Activated T-cell treated with anti-CD3 and anti-CD28 coated beads, Interleukin-2, amount 50 U/mL, for 4 hours (primary cell): Measurements from ENCODE around the gene LRTM1. TPM values are rescaled to one million over a fixed set of nuclear protein-coding genes. Genes with fewer than 3 reads are reported as not detected.

Experiments used
- ATAC-seq, 2 donors: fragments of 200-7000 bp; cut with Tn5 transposase; one replicate each; pipeline ENCODE4 v1.10.0; 2021
- DNase-seq: peaks from one replicate; pipeline ENCODE4 v3.0.0-alpha.2; 2020
- H3K27me3 Mint-ChIP-seq: one replicate; pipeline ENCODE4 v1.8.0; 2021; ENCODE audit warnings: low read depth, mixed read lengths
- H3K36me3 Mint-ChIP-seq: one replicate; pipeline ENCODE4 v1.8.0; 2022; ENCODE audit warnings: mixed read lengths; ENCODE audit not compliant: insufficient read depth
- H3K4me1 Mint-ChIP-seq: one replicate; pipeline ENCODE4 v1.8.0; 2021; ENCODE audit warnings: low read depth, mixed read lengths
- H3K4me3 Mint-ChIP-seq: one replicate; pipeline ENCODE4 v1.8.0; 2021; ENCODE audit warnings: mild to moderate bottlenecking, moderate library complexity, mixed read lengths
- H3K9me3 Mint-ChIP-seq: one replicate; pipeline ENCODE4 v1.8.0; 2021; ENCODE audit warnings: mixed read lengths
- total RNA-seq, 3 donors: library from RNA; stranded (reverse); gene quantifications; one replicate each; pipeline ENCODE4 v1.2.1, GENCODE V29; 2021

The LRTM1 gene
- total RNA-seq: not detected

DNA sequence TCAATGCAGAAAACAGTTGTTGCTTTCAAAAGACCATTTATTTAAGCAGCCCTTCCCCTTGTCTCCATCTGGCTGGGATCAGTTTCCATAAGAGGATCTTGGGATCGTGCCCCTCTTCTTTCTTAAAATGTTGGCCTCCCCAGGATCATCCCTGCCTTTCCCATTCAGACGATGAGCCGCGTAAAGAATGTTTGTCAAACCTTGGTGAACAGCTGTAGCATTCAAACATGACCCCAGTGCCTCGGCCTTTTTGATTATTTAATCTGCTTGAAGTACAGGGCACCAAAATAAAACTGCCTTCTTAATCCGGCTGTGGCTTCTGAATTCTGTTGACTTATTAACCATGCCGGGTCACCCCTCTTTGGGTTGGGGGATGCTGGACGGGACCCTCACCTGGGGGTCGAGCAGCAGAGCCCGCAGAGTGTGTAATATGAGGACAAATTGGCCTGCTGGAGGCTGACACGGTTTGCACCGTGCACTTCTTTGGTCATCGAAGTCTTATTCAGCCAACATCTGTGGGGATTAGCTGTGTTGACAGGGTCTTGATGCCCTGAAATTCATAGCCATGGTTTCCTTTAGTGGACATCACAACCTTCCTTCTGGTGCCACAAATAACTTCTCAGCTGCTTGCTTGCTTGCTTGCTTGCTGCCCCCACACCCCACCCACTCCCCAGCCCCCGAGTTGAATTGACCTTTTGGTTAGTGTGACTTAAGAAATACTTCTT is at the start of gene LRTM1:
TSS of gene LRTM1 (minus strand) at position 14 of the 725 bp plus-strand sequence. CDS start 148 bp downstream, outside the sequence.
- H3K36me3 Mint-ChIP-seq: no peaks in the 10 kb centered on the region
- no peak within 1 kb of the TSS for H3K4me3 Mint-ChIP-seq
- no peak for ATAC-seq
- peaks cover 3% of the 10 kb centered on the region for H3K9me3 Mint-ChIP-seq
- H3K4me1 Mint-ChIP-seq: no peaks in the 10 kb centered on the region
- H3K27me3 Mint-ChIP-seq: no peaks in the 10 kb centered on the region
- DNase-seq: no peak

DNA sequence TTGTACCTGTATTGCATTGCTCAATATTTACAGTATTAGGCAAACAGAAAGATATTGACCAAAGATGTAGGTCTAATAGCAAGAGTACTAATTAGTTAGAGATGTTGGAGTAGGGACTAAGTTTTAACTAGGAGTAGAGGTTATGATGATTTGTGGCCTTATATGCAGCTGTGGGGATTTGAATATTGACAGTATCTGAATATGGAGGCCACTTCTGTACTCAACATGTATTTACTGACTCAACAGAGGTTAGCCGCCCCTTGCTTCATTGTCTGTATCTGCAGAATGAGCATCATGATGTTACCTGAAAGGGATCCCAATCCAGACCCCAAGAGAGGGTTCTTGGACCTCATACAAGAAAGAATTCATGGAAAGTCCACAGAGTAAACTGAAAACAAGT is 49.6 kb upstream of the LRTM1 start:
- ATAC-seq (no peak), DNase-seq (no peak)
- Mint-ChIP-seq H3K4me1 (no peaks in the 10 kb centered on the region), H3K9me3 (peaks cover 8% of the 10 kb centered on the region), H3K4me3 (no peak overlapping the region), H3K36me3 (no peaks in the 10 kb centered on the region), H3K27me3 (no peaks in the 10 kb centered on the region)

DNA sequence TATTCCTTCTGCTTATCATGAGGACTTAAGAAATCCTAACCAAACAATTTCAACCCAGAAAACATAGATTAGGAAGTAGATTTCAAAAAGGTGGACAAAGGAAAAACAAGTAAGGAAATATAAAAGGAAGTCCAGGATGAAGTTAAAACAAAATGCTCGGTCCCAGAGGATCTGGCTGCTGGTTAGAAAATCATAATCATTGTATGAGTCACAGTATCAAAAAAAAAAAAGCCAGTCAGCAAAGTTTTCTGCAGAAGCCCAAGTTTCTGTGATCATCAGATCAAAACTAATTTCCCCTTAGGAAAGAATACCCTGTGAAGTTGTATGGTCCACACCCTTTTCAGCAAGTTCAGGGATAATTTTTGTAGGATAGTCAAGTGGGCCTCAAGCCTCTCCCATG is 43.0 kb upstream of the LRTM1 start:
- Mint-ChIP-seq H3K27me3 (no peaks in the 10 kb centered on the region), H3K4me3 (no peak overlapping the region), H3K4me1 (no peaks in the 10 kb centered on the region), H3K9me3 (peaks cover 6% of the 10 kb centered on the region), H3K36me3 (no peaks in the 10 kb centered on the region)
- no peak for ATAC-seq
- DNase-seq: no peak

DNA sequence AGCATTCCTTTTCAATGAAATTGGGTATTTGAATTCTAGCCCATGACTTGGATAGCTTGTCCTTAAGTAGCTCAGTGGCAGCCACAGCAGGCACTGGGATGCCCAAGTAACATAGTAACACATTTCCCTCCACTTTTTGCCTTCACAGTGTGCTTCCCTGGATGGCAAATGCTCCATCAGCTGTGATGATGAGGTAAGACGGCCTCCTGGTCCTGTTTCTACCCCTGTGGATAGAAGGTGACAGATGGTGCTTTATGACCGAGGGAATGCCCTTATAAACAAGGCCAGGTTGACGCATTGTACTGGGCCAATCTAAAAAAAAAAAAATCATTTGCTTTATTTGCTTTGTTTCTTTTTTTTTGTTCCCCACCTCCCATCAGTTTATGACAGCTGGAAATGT is 41.8 kb upstream of the LRTM1 start:
- no peak for ATAC-seq
- Mint-ChIP-seq H3K4me3 (no peak overlapping the region), H3K9me3 (peaks cover 3% of the 10 kb centered on the region), H3K4me1 (no peaks in the 10 kb centered on the region), H3K36me3 (no peaks in the 10 kb centered on the region), H3K27me3 (peaks cover 3% of the 10 kb centered on the region)
- no peak for DNase-seq

DNA sequence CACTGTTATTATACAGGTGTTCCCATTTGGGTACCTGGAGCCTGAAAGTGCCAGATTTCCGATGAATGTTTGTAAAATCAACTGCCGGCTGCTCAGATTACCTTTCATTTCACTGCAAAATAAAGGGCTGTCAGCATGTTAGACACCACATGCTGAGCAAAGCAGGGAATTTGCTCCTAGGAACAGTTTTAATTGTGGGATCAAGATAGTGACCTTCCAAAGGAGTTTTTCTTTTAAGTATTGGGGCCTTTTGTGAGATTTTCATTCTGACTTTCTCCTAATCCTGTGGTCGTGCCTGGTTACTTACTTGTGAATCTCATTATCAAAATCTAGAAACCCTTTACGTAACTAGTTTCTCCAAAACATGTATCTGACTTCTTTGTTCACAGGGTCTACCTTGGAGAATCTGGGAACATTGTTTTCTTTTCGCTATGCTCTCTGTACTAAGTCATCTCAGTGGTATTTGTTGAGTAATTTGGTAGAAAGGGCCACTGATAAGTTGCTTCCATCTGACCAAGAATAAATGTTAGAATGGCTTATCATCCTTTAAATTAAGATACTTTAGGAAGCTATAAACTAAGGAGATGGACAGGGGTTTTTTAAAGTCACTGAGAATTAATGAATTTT is 40.8 kb upstream of the LRTM1 start:
- H3K4me1 Mint-ChIP-seq: no peaks in the 10 kb centered on the region
- H3K4me3 Mint-ChIP-seq: no peak overlapping the region
- H3K36me3 Mint-ChIP-seq: no peaks in the 10 kb centered on the region
- ATAC-seq (no peak), DNase-seq (no peak)
- H3K27me3 Mint-ChIP-seq: peaks cover 3% of the 10 kb centered on the region
- peaks cover 3% of the 10 kb centered on the region for H3K9me3 Mint-ChIP-seq

DNA sequence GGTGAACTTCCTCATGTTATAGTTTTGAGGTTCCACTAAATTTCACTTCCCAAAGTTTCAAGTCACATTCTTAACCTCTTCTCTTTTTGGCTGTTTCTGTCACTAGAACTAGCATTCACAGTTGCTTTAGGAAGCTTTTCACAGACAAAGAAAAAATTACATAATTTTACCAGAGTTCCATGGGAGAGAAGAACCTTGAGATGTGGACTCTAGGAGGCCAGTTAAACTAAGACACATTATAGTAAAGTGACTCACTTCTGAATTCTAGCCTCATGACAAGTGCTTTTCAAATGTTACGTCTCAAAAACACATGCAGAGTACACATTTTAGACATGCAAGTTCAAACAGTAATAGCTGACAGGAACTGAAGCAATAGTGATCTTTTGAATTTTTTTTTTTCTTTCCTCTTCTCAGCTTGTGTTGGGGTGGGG is 39.9 kb upstream of the LRTM1 start:
- ATAC-seq (no peak), DNase-seq (no peak)
- H3K27me3 Mint-ChIP-seq: peaks cover 3% of the 10 kb centered on the region
- no peaks in the 10 kb centered on the region for H3K4me1 Mint-ChIP-seq
- no peak overlapping the region for H3K4me3 Mint-ChIP-seq
- peaks cover 3% of the 10 kb centered on the region for H3K9me3 Mint-ChIP-seq
- no peaks in the 10 kb centered on the region for H3K36me3 Mint-ChIP-seq

DNA sequence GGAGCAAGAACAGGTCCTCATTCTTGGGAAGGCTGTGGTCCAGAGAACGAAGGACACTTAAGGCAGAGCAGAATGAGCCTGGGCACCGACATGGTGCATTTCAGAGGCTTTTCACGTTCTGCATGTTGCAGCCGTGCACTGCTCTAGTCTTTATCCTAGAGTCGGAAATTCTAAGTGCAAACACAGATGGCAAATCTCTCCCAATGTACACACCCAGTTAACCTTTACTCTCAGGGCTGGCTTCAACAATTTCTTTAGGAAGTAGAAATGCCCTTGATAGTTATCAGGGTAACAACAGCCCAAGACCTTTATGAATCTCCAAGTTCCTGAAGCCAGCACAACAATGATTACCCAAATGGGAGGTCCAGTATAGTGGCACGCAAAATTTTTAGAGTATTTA is 39.1 kb upstream of the LRTM1 start:
- Mint-ChIP-seq H3K9me3 (peaks cover 3% of the 10 kb centered on the region), H3K27me3 (peaks cover 3% of the 10 kb centered on the region), H3K4me1 (no peaks in the 10 kb centered on the region), H3K36me3 (no peaks in the 10 kb centered on the region), H3K4me3 (no peak overlapping the region)
- no peak for DNase-seq
- no peak for ATAC-seq

DNA sequence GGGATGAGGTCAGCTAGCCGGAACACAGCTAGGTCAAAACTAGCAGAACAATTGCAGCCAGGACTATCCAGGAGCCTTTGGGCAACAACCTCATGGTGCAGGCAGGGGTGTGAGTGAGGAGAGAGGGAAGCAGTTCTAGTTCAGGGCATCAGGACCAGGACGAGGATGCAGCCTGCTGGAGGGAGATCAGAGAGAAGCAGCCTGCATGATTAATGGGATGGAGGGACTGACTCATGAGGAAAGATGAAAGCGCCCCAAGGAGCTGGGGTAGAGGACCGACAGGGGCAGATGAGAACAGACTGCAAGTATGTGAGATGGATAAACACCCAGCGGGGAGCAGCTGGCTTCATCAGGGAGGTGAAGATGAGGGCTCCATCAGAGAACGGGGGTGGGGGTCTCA is 37.9 kb upstream of the LRTM1 start:
- no peak overlapping the region for H3K4me3 Mint-ChIP-seq
- no peak for ATAC-seq
- peaks cover 3% of the 10 kb centered on the region for H3K27me3 Mint-ChIP-seq
- H3K4me1 Mint-ChIP-seq: no peaks in the 10 kb centered on the region
- DNase-seq: no peak
- H3K9me3 Mint-ChIP-seq: peaks cover 3% of the 10 kb centered on the region
- no peaks in the 10 kb centered on the region for H3K36me3 Mint-ChIP-seq

DNA sequence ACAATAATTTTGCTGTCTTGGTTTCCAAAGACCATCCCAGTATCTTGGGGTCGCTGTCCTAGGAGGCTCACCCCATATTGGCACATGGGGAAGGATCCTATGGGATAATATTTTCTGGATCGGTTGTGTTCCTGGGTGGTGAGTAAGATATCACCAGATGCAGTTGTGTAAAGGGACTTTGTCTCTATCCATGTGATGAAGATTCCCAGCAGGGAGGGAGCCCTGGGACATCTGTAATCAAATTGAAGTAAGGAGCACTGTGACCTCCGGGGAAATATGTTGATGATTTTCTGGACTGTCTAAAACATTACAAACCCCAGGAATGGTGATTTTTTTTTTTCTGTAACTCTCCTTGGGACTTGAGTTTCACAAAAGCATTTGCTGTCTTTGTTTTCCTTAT is 36.2 kb upstream of the LRTM1 start:
- ATAC-seq: no peak
- no peaks in the 10 kb centered on the region for H3K4me1 Mint-ChIP-seq
- peaks cover 3% of the 10 kb centered on the region for H3K27me3 Mint-ChIP-seq
- no peak for DNase-seq
- no peak overlapping the region for H3K4me3 Mint-ChIP-seq
- no peaks in the 10 kb centered on the region for H3K36me3 Mint-ChIP-seq
- no peaks in the 10 kb centered on the region for H3K9me3 Mint-ChIP-seq

DNA sequence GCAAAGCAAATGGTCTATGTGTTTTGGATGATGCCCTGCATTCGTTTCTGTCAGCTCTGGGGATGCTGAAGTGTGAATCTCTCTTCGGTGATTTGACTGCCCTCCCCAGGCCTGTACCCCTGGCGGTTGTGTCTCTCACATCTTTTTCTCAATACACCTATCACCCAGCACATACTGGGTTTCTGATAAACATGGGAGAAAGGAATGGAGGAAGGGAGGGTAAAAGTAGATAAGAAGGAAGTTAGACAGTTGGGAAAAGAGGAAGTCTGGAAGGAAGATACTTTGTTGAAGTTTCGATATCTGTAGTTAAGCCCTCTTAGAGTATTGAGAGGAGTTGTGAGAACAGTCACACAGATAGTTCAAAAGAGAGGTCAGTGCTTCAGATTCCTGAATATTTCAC is 35.8 kb upstream of the LRTM1 start:
- Mint-ChIP-seq H3K4me1 (no peaks in the 10 kb centered on the region), H3K36me3 (no peaks in the 10 kb centered on the region)
- ATAC-seq: no peak

DNA sequence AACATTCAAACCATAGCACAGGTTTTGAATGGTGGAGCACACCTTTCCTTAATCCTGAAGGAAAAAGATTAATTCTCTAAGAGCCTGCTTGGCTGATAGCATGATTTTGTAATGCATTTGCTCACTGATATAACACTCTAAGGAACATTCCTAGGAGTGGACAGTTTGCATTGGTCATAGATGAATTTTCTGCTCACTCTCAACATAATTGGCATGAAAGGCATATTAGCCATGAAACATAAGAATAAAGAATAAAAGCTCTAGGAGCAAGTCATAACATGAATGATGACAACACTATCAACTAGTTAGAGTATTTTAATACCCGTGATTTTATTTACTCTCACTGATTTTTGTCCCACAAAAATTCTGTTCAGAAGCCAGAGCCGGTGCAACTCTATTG is 34.3 kb upstream of the LRTM1 start:
- H3K9me3 Mint-ChIP-seq: no peaks in the 10 kb centered on the region
- no peak overlapping the region for H3K4me3 Mint-ChIP-seq
- no peak for ATAC-seq
- H3K4me1 Mint-ChIP-seq: no peaks in the 10 kb centered on the region
- H3K27me3 Mint-ChIP-seq: peaks cover 3% of the 10 kb centered on the region
- no peak for DNase-seq
- no peaks in the 10 kb centered on the region for H3K36me3 Mint-ChIP-seq

More for the DNA sequence above, 35.8 kb upstream of the LRTM1 start:
- Mint-ChIP-seq H3K27me3 (peaks cover 3% of the 10 kb centered on the region), H3K4me3 (no peak overlapping the region), H3K9me3 (no peaks in the 10 kb centered on the region)
- no peak for DNase-seq

DNA sequence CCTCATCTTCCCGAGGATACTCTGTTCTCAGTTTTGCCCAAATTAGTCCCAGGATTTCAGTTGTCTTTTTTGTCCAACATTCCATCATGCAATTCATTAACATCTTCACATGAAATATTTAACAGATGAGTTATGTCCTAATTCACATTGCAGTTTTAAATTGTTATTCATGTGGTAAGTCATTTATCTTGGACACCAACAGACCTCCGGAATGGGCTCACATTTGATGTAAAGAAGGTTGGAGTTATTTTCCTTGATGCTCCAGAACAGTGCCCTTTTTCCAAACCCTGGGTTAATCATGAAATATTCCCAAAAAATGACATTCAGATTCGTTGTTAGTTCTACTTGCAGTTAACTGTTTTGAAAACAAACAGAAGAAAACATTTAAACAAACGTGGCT is 32.8 kb upstream of the LRTM1 start:
- Mint-ChIP-seq H3K4me1 (no peaks in the 10 kb centered on the region), H3K4me3 (no peak overlapping the region), H3K36me3 (no peaks in the 10 kb centered on the region), H3K9me3 (no peaks in the 10 kb centered on the region), H3K27me3 (peaks cover 2% of the 10 kb centered on the region)
- DNase-seq (no peak), ATAC-seq (no peak)

DNA sequence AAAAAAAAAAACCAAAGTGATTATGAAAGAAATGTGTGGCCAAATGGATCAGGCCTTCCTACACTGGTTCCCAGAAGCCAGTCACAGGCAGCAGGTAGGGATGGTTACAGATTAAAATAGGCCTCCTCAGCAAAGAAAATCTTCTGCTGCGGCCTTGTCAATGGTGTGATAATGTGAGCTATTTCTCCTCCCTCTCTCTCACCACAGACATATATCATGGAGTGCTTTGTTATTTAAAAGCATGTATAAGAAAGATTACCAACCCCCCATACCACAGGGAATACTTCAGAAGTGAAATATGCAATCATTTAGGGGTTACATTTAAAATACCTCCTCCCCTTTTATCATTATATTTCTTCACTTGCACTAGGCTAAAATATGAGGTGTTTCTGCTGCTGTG is 32.2 kb upstream of the LRTM1 start:
- Mint-ChIP-seq H3K36me3 (no peaks in the 10 kb centered on the region), H3K9me3 (no peaks in the 10 kb centered on the region), H3K4me3 (no peak overlapping the region), H3K4me1 (no peaks in the 10 kb centered on the region), H3K27me3 (no peaks in the 10 kb centered on the region)
- DNase-seq (no peak), ATAC-seq (no peak)

DNA sequence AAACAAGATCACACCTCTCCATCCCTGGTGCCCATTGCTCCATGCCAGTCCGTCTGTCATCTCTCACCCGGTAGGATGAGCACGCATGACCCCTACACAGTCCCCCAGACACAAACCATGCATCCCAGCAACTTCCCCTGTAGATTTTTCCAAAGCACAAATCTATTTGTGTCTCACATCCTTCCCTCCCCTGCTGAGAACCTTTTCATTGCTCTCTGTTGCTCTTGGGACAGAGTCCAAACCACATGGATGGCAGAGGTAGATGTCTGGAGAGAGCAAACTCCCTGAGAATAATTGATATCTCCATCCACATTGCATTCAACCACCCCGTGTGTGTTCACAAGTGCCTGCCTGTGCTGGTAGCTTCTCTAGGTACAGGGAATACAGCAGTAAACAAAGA is 29.9 kb upstream of the LRTM1 start:
- Mint-ChIP-seq H3K4me3 (no peak overlapping the region), H3K9me3 (no peaks in the 10 kb centered on the region), H3K4me1 (no peaks in the 10 kb centered on the region), H3K27me3 (no peaks in the 10 kb centered on the region), H3K36me3 (no peaks in the 10 kb centered on the region)
- DNase-seq (no peak), ATAC-seq (no peak)

DNA sequence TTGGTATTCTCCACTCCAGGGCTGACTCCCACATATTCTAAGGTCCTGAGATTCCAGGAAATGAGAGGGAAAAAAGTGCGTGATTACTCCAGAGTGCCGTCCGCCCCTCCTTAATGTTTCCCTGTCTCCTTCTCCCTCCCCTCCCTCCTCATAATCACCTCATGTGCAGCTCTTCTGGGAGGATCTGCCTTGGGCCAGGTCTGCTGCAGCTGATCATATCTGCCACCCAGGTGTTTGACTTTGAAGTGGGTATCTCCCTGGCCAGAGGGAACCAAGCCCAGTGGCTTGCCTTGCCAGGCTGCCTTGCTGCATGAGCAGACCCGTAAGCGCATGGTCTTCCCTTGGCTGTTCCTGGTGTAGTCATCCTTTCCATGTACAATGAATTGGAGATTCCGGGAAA is 28.1 kb upstream of the LRTM1 start:
- no peaks in the 10 kb centered on the region for H3K9me3 Mint-ChIP-seq
- DNase-seq (no peak), ATAC-seq (no peak)
- no peak overlapping the region for H3K4me3 Mint-ChIP-seq
- no peaks in the 10 kb centered on the region for H3K36me3 Mint-ChIP-seq
- H3K4me1 Mint-ChIP-seq: no peaks in the 10 kb centered on the region
- no peaks in the 10 kb centered on the region for H3K27me3 Mint-ChIP-seq
